Fibroblast of skin of abdomen (primary cell): ENCODE measurements around the gene THEM4.
"Not testable (repeated sequence)": the region's sequence is repeated elsewhere in the genome, so short reads cannot be mapped to it uniquely, and the experiment has no call there.

Source experiments
- DNase-seq: peaks from one replicate; pipeline ENCODE4 v3.0.0-alpha.2; 2013

THEM4 gene

DNA sequence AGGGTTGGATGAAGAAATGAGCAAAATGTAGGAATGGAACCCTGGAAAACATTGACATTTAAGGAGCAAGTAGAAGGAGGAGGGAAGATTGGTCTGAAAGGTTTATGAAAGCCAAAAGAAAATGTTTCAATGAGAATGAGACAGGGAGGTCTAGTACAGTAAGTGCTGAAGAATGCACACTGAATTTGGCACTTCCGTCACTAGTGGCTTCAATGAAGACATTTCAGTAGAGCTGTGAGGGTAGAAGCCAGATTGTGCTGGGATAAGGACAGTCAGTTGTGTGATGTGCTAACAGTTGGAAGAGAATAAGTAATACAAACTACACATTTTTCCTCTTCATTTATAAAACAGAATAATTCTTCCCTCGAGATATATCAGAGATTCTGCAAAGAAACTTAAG is 17.1 kb downstream of the THEM4 start:
- DNase-seq: peak; percentile 29

DNA sequence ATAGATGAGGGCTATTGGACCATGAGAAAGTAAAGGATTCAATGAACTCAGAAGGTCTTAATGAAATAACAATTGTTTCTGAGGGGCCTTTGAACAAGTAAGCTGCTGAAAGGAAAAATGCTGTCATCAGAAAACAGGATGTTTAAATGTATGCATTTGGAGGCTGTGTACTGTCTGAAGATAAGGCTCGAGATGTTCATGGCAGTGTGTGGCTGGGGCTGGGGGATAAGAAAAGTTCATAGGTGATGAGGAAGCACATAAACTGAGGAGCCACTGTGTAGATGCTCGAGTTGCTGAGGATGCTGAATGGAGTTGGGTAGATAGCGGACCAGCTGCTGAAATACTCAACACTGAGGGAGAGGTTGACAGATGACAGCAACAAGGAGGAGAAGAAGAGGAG is 17.8 kb downstream of the THEM4 start:
- no peak for DNase-seq

DNA sequence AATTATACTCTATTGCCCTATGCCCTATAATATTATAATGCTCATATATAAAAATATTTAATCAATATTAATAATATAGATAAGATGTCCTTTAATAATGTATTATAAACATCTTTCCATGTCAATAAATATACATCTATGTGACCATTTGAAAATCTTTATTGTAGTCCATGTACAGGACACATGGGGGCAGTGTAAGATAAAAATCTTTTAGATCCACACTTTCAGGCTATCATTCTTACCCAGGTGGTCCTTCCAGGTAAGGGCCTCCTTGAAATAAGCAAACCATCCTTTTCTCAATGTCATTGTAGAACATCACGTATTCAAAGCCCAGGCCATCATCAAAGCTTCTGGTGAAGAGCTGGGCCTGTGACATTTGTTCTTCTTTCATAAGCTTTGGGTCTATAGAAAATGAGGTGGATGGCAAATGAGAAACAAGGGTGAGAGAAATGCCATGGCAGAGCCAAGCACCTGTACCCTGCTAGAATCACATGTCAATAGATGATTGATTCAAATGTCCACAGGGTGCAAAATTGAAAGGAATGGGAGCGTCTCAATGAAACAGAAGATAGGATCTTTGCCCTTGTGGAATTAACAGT is 20.2 kb downstream of the THEM4 start:
- DNase-seq: no peak

DNA sequence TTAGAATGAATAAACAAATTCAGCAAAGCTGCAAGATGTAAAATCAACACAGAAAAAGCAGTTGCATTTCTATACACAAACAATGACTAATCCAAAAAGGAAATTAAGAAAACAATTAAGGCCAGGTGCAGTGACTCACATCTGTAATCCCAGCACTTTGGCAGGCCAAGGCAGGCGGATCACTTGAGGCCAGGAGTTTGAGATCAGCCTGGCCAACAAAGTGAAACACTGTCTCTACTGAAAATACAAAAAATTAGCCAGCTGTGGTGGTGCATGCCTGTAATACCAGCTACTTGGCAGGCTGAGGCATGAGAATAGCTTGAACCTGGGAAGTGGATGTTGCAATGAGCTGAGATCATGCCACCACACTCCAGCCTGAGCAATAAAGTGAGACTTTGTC is 22.3 kb downstream of the THEM4 start:
- peak; percentile 25 for DNase-seq

DNA sequence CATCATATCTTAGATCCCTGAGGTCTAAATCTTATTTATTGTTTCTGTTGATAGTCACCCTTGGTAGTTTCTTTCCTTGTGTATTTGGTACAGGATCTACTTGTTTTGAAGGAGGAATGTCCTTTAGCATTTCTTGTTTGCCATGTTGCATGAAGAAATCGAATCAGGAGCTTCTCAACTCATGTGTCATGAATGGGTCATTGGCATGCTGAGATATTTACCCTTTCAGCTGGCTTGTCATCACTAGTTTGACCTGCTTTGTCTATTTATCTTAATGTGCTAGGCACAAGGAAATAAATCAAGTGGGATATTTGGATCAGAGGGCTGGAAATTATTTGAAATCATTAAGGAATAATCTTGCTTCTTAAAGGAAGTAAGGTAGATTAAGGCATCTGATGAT is 23.8 kb downstream of the THEM4 start:
- no peak for DNase-seq

DNA sequence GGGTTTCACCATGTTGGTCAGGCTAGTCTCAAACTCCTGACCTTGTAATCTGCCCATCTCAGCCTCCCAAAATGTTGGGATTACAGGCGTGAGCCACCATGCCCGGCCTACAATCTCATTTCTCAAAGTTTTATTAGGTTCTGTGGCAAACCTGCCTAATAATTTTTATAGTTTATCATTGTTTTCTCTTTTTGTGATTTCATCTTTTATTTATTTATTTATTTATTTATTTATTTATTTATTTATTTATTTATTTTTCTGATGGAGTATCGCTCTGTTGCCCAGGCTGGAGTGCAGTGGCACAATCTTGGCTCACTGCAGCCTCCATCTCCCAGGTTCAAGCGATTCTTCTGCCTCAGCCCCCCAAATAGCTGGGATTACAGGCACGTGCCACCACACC is 24.4 kb downstream of the THEM4 start:
- DNase-seq: not testable (repeated sequence)

DNA sequence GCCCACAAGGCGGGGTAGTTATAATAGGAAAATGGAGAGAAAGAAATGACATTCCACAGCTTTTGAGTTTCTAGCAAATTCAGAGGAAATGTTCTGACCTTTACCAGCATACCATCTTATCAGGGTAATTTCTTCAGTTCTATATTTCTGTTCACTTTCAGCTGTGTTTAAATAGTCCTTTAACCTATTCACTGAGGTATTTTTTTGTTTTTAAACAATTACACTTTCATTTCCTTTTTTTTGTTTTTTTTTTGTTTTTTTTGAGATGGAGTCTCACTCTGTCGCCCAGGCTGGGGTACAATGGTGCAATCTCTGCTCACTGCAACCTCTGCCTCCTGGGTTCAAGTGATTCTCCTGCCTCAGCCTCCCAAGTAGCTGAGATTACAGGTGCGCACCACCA is 24.9 kb downstream of the THEM4 start:
- DNase-seq: not testable (repeated sequence)

DNA sequence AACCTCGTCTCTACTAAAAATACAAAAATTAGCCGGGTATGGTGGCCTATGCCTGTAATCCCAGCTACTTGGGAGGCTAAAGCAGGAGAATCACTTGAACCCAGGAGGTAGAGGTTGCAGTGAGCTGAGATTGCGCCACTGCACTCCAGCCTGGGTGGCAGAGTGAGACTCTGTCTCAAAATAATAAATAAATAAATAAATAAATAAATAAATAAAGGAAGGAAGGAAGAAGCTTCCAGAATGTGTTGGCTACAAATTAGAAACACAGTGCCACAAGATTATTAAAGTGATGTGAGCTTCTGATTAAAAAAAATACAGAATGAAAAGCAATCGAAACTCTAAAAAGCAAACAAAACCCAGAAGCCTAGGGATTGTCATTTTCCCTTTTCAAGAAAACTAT is 25.4 kb downstream of the THEM4 start:
- not testable (repeated sequence) for DNase-seq

DNA sequence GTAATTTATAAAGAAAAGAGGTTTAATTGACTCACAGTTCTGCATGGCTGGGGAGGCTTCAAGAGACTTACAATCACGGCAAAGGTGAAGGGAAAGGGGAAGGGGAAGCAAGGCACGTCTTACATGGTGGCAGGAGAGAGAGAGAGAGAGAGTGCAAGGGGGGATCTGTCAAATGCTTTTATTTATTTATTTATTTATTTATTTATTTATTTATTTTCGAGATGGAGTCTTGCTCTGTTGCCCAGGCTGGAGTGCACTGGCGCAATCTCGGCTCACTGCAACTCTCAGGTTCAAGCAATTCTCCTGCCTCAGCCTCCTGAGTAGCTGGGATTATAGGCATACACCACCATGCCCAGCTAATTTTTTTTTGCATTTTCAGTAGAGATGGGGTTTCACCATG is 26.4 kb downstream of the THEM4 start:
- not testable (repeated sequence) for DNase-seq

DNA sequence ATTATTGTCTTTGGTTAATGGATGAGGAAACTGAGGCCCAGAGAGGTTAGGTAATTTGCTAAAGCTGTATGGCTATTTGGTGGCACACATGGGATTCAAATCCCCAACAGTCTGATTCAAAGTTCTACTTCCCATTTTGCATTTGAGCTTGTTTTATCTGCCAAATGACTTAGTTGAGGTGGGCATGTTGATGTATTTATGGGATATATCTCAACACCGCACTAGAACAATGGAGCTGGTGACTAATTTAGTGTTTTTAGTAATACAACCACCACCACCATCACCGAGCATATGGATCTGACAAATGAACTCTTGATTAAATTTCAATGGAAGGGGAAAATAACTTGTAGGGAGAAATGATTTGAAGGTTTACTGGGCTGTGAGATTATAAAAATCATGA is 26.8 kb downstream of the THEM4 start:
- no peak for DNase-seq

DNA sequence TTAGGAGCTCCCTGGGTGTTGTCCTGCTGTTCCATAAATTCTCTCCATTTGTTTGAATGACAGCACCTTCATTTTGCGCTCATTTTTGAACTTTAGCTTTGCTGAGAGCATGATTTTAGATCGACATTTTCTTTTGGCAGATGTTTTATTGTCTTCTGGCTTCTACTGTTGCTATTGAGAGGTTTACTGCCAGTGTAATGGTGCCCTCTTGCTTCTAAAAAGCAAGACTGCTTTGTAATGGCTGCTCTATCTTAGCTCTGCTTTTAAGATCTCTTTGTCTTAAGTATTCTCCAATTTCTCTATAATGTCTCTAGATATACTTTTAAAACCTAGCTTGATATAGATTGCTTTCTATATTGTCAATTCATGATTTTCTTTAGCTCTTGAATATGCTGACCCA is 27.8 kb downstream of the THEM4 start:
- DNase-seq: no peak

DNA sequence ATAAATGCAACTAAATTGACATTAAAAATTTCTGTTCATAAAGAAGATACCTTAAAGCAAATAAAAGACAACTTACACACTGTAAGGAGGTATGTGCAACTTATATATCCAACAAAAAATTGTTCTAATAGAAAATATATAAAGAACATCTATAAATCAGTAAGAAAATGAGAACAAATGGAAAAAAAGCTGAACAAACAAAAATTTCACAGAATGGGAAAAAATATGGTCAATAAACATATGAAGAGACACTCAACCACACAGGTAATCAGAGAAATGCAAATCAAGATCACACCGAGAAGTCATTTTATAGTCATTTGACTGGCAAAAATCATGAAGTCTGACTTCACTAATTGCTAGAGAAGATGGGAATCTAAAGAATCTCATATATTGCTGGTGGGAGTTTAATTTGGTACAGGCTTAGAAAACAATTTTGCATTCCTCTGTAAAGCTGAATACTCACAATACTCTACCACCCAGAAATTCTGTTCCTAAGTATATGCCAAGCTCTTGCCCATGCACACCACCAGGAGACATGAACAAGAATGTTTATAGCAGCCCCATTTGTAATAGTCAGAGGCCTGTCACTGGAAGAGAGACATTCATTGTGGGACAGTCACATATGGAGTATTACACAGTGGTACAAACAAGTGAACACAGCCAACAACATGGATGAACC is 33.8 kb downstream of the THEM4 start:
- no peak for DNase-seq

DNA sequence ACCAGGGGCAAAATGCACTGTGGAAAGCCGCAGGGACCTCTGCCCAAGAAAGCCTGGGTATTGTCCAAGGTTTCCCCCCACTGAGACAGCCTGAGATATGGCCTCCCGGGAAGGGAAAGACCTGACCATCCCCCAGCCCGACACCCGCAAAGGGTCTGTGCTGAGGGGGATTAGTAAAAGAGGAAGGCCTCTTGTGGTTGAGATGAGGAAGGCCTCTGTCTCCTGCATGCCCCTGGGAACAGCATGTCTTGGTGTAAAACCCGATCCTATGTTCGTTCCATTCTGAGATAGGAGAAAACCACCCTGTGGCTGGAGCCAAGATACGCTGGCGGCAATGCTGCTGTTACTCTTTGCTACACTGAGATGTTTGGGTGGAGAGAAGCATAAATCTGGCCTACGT is 36.5 kb downstream of the THEM4 start:
- not testable (repeated sequence) for DNase-seq

DNA sequence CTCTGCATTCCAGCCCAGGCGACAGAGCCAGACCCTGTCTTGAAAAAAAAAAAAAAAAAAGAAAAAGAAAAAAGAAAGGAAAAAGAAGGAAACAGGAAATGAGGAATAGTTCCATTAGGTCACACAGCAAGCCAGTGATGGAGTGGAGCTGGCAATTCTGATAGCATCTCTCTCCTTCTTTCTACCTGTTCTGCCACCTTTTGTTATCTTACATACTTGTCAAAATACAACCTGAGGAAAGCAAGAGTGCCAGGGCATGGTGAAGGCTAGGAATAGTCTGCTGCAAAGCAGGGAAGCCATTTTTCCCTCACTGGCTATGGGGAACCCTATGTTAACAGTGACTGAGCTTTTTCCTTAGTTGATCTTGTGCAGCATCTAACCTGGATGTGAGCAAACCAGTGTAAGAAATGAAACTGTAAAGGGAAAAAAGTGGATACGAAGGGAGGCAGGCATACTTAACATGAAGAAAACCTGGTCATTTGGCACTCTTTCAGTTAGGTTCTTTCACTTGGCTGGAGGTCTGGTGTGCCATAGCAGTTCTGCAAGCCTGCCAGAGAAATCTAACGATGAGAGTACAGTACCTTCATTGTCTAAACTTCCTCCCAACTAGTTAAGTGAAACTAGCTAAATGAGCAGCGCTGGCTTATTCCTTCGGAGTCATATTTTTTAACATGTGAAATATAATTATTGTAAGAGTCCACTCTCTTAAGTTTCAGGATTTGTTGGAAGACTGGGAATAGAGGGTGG is 37.9 kb downstream of the THEM4 start:
- DNase-seq: no peak

DNA sequence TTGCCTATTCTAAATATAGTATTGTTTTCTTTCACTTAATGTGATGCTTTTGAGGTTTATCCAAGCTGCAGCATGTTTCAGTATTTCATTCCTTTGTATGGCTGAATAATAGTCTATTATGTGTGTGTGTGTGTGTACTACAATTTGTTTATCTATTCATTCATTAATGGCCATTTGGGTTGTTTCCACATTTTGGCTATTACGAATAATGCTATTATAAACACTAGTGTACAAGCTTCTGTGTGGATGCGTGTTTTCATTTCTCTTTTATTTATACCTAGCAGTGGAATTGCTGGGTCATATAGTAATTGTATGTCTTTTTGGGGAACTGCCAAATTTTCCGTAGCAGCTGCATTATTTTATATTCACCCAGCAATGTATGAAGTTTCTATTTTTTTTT is 40.8 kb downstream of the THEM4 start:
- DNase-seq: no peak

DNA sequence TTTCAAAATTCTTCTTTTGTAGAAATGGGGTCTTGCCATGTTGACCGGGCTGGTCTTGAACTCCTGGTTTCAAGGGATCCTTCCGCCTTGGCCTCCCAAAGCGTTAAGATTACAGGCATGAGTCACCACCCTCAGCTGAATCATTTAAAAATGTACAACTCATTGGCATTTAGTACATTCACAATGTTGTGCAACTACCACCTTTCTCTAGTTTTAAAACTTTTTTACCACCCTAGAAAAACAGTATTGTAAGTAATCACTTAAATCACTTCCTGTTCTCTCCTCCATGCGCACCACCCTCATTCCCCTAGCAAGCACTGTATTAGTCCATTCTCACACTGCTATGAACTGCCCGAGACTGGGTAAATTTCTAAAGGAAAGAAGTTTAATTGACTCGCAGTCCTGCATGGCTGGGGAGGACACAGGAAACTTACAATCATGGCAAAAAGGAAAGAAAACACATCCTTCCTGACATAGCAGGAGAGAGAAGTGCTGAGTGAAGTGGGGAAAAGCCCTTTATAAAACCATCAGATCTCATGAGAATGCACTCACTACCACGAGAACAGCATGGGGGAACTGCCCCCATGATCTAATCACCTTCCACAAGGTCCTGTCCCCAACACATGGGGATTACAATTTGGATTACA is 41.4 kb downstream of the THEM4 start:
- DNase-seq: peak; percentile 38

DNA sequence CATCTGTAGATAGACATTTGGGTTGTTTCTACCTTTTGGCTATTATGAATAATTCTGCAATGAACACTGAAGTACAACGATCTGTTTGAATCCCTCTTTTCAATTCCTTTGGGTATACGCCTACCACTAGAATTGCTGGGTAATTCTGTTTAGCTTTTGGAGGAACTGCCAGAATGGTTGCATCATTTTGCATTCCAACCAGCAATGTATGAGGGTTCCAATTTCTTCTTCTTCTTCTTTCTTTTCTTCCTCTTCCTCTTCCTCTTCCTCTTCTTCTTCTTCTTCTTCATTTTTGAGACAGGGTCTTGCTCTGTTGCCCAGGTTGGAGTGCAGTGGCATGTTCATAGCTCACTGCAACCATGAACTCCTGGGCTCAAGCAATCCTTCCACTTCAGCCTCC is 42.0 kb downstream of the THEM4 start:
- DNase-seq: no peak

DNA sequence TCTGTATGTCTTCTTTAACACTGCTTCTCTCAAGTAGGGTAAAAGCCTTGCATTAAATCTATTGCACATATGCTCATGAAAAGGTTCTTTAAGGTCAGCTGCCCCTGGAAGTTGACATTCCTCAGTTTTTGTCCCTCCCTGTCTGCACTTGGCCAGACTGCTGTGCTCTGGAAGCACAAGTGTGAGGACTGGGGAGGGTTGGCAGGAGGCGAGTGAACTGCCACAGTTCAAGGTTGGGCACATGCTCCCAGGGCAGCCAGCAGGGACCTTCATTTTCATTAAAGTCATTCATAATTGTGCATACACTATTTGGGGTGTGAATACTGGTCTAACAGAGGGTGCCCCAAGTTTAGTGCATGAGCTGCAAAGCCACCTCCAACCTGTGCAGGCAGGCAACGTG is 44.9 kb downstream of the THEM4 start:
- no peak for DNase-seq

DNA sequence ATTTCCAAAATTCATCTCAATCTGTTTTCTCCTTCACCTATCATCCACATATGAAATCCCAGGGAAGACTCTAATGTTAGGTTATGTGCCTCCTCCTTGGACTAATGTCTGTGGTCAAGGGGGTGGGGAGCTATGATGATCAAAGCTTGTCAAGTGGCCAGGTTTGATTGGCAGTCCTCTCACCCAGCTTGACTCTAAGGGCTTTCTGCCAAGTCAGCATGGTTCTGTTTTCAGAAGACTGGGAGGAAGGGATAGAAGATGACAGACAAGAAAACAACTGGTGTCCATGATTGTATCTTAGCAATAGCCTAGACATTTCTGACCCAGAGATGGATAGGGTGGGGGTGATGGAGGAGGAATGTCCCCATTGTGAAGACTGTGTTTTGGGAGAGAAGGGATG is 46.7 kb downstream of the THEM4 start:
- no peak for DNase-seq

DNA sequence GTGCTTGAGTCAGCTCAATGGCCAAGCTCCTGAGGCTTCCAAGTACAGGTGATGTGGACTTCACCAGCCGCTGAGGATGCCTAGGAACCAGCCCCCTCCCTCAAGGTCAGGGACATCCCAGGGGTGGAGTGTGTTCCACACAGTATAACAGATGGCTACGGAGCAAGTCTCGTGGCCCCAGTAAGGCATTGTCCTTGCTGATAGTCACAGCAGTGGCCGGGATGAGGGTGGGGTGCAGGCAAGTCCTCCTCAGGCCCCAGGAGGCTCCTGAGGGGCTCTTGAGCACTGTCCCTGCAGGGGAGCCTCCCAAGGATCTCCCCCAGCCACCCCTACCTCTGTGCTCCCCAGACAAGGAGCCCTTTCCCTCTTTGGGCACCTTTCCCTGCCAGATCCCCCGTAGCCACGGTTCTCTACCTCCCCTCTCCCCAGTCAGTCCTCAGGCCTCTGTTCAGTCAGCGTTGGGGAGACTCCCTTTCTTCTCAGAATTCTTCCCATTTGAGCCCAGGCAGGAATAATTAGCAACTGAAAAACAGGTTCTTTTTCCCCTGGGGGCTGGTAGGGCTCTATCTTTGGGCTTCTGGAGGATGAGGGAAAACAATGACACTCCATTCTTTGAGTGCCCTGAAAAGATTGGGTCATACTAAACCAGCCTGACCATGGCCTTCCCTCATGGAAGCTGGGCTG is 48.7 kb downstream of the THEM4 start:
- no peak for DNase-seq

DNA sequence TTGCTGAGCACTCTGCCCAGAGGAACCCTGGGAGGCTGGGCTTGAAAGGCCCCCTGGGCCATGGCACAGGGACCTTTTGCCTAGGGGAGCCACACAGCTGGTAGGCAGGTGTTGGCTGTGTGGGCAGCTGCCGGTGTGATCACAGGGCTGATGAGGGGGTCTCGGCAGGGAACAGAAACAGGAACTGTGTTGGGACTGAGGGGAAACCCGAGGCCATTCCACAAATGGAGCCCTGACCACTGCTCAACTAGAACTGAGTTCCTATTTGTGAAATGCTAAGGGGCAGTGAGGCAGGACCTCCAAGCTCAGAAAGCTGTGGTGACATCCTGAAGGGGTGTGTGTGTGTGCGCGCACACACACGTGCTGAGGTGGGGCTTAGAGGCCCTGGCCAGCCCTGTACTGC is 49.4 kb downstream of the THEM4 start:
- no peak for DNase-seq

DNA sequence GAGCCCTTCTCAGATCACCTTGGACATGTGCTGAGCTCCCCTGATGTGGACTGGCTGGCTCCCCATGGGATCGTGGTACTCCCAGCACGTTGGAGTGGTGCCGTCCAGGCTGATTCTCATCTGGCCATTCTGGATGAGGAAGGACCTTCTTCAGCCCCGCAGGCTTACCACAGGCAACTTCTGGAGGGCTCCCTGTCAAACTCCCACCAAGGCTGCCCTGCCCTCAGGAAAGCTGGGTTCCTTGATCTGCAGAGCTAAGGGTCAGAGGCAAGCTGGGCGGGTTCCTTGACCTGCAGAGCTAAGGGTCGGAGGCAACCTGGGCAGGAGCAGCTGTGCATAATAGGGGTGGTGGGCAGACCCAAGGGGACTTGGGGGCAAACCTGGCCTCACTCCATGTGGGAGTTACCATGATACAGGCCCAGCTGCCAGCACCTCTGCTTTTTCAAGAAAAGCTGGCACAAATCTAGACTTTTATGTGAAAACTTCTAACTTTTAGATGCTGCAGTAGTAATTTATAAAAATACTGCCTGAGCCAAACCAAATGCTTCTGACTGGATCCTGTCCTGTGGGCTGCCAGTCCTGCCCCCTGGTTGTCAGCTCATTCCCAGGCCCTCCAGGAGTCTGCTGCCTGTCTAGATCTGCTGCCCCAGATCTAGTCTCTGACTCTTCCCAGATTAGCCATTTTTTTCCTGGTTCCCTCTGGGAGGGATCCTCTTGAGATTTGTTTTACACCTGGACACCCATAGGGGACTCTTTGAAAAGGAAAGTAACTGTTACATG is 50.2 kb downstream of the THEM4 start:
- DNase-seq: no peak
